Tibial nerve (tissue), 4 donors: Measurements from ENCODE around the gene EML5. TPM values are rescaled to one million over a fixed set of nuclear protein-coding genes. Genes with fewer than 3 reads are reported as not detected.
"Not testable (repeated sequence)": the region's sequence is repeated elsewhere in the genome, so short reads cannot be mapped to it uniquely, and the experiment has no call there.

Source experiments
- DNase-seq, 2 donors: peaks; one replicate each; pipeline ENCODE4 v3.0.0-alpha.2; 2019; ENCODE audit warnings: low spot score in 2 of 2
- H3K27ac ChIP-seq, 4 donors: fragments of 200-600 bp; sonication (generic) in 3 of 4; one replicate each; pipeline ENCODE4 v1.5.1; 2017 to 2019; ENCODE audit warnings: mild to moderate bottlenecking in 1 of 4
- H3K27me3 ChIP-seq, 2 donors: fragments of 200-600 bp; sonication (generic) in 1 of 2; one replicate each; pipeline versions ENCODE4 v1.5.1 to v1.6.0; 2017 to 2019
- H3K36me3 ChIP-seq, 3 donors: fragments of 200-600 bp; sonication (generic); one replicate each; pipeline ENCODE4 v1.5.1; 2018 to 2019
- H3K4me1 ChIP-seq, 4 donors: fragments of 200-600 bp; sonication (generic) in 3 of 4; one replicate each; pipeline ENCODE4 v1.5.1; 2017 to 2019
- H3K4me3 ChIP-seq, 4 donors: fragments of 200-600 bp; sonication (generic) in 3 of 4; one replicate each; pipeline ENCODE4 v1.5.1; 2017 to 2019; ENCODE audit warnings: mild to moderate bottlenecking in 1 of 4, moderate library complexity in 1 of 4
- H3K9me3 ChIP-seq, 4 donors: fragments of 200-600 bp; sonication (generic) in 3 of 4; one replicate each; pipeline ENCODE4 v1.5.1; 2017 to 2019
- CTCF ChIP-seq, 5 experiments: fragments of 200-600 bp in 3 of 5; fragments of 450-650 bp in 2 of 5; sonication (generic) in 3 of 5; IDR thresholded peaks; one replicate each; pipeline ENCODE4 v1.5.1; 2016 to 2019; ENCODE audit warnings: antibody characterized with exemption in 5 of 5, mild to moderate bottlenecking in 3 of 5, moderate library complexity in 2 of 5
- EP300 ChIP-seq, 2 donors: sonication (generic); formaldehyde crosslinking; IDR thresholded peaks; one replicate each; pipeline ENCODE4 v1.6.1; 2017; ENCODE audit warnings: antibody characterized with exemption in 2 of 2, mild to moderate bottlenecking in 1 of 2
- POLR2A ChIP-seq, 2 donors: fragments of 450-650 bp; IDR thresholded peaks; one replicate each; pipeline ENCODE4 v1.6.1; 2017; ENCODE audit warnings: antibody characterized with exemption in 2 of 2, mild to moderate bottlenecking in 2 of 2, moderate library complexity in 2 of 2
- whole genome bisulfite sequencing, 2 donors: methylation state at CpG; one replicate each; pipeline ENCODE4 v1.1.5; 2018; 5-methylcytosine and 5-hydroxymethylcytosine counted together
- total RNA-seq, 4 donors: library from RNA; depleted of rRNA; stranded (reverse); fragments of >200 nt; gene quantifications; one replicate each; pipeline ENCODE4 v1.1.0, GENCODE V29; 2016

The EML5 gene
- total RNA-seq, 4 donors from 2014 or later = 0.59 to 0.87 (median 0.72) TPM

- Histone ChIP-seq H3K36me3 (no peaks in the 10 kb centered on the region), H3K27me3 (no peaks in the 10 kb centered on the region), H3K27ac (no peak overlapping the region), H3K4me3 (no peak overlapping the region), H3K9me3 (no peaks in the 10 kb centered on the region), H3K4me1 (peaks cover 0 to 21% (median 3%) of the 10 kb centered on the region in 4 donors)
- DNase-seq = no peak
- 50 to 54% methylated on average over 3 of the region's 3 CpGs for WGBS, 2 donors
- TF ChIP-seq CTCF (IDR thresholded peaks at IDR 0.05) (no peak), EP300 (IDR thresholded peaks at IDR 0.05) (no peak), POLR2A (IDR thresholded peaks at IDR 0.05) (no peak)
Observed at GRCh38 chr14:88791252-88791621, 1.5 kb downstream of the EML5 start.

GRCh38 chr14:88790501-88791251, 2.1 kb downstream of the EML5 start:
- no peak for TF ChIP-seq POLR2A (IDR thresholded peaks at IDR 0.05)
- no peak for TF ChIP-seq CTCF (IDR thresholded peaks at IDR 0.05)
- no peak for TF ChIP-seq EP300 (IDR thresholded peaks at IDR 0.05)
- Histone ChIP-seq H3K36me3 (no peaks in the 10 kb centered on the region), H3K27ac (no peak overlapping the region), H3K9me3 (no peaks in the 10 kb centered on the region), H3K4me1 (peaks cover 0 to 21% (median 3%) of the 10 kb centered on the region in 4 donors), H3K27me3 (no peaks in the 10 kb centered on the region), H3K4me3 (no peak overlapping the region)
- 73 to 76% methylated on average over 5 of the region's 5 CpGs for WGBS, 2 donors
- no peak for DNase-seq

- not testable (repeated sequence) for H3K36me3 ChIP-seq, H3K9me3 ChIP-seq, DNase-seq, H3K27ac ChIP-seq, H3K4me3 ChIP-seq, H3K27me3 ChIP-seq
- H3K4me1 ChIP-seq = peaks cover 0 to 21% (median 3%) of the 10 kb centered on the region in 4 donors
Observed at GRCh38 chr14:88789573-88789972, 3.2 kb downstream of the EML5 start.

- DNase-seq = no peak
- TF ChIP-seq POLR2A (IDR thresholded peaks at IDR 0.05) (no peak), EP300 (IDR thresholded peaks at IDR 0.05) (no peak), CTCF (IDR thresholded peaks at IDR 0.05) (no peak)
- Histone ChIP-seq H3K36me3 (no peaks in the 10 kb centered on the region), H3K27ac (no peak overlapping the region), H3K27me3 (no peaks in the 10 kb centered on the region), H3K4me1 (peaks cover 0 to 9% (median under 1%) of the 10 kb centered on the region in 4 donors), H3K9me3 (peaks cover 0 to 7% (median 0%) of the 10 kb centered on the region in 4 donors), H3K4me3 (no peak overlapping the region)
- WGBS, 2 donors = 92% methylated on average over 4 of the region's 4 CpGs
Observed at GRCh38 chr14:88786715-88787114, 6.0 kb downstream of the EML5 start.

GRCh38 chr14:88785911-88786310, 6.8 kb downstream of the EML5 start:
- Histone ChIP-seq H3K27ac (no peak overlapping the region), H3K9me3 (peaks cover 0 to 7% (median 0%) of the 10 kb centered on the region in 4 donors), H3K4me3 (no peak overlapping the region), H3K4me1 (peaks cover 0 to 3% (median 0%) of the 10 kb centered on the region in 4 donors), H3K27me3 (no peaks in the 10 kb centered on the region), H3K36me3 (no peaks in the 10 kb centered on the region)
- TF ChIP-seq POLR2A (IDR thresholded peaks at IDR 0.05) (no peak), CTCF (IDR thresholded peaks at IDR 0.05) (no peak), EP300 (IDR thresholded peaks at IDR 0.05) (no peak)
- 84 to 93% methylated on average over 1 of the region's 1 CpG for WGBS, 2 donors
- DNase-seq = no peak
